GM12801 (cell line): ENCODE data around the gene MAP1S.

Experiments
- CTCF ChIP-seq: IDR thresholded peaks from one replicate; pipeline ENCODE4 v1.5.1; 2011; ENCODE audit warnings: control low read depth; ENCODE audit not compliant: insufficient read length; ENCODE audit errors: extremely low read depth

MAP1S gene

GRCh38 chr19:17752865-17753639 lies 33.8 kb downstream of the MAP1S start:
- TF ChIP-seq CTCF, result no peak

GRCh38 chr19:17753976-17754375 lies 34.7 kb downstream of the MAP1S start:
- TF ChIP-seq CTCF, result no peak

GRCh38 chr19:17754634-17755442 lies 35.6 kb downstream of the MAP1S start:
- no peak for TF ChIP-seq CTCF

- TF ChIP-seq CTCF, result no peak
These were observed 36.2 kb downstream of the MAP1S start for GRCh38 chr19:17755443-17755890.

- no peak for TF ChIP-seq CTCF
These were observed 36.8 kb downstream of the MAP1S start for GRCh38 chr19:17755977-17756670.

GRCh38 chr19:17757125-17757524 lies 37.8 kb downstream of the MAP1S start:
- no peak for TF ChIP-seq CTCF

- no peak for TF ChIP-seq CTCF
These were observed 39.2 kb downstream of the MAP1S start for GRCh38 chr19:17758515-17758914.
